Aorta (tissue), 5 donors: ENCODE data around the gene ACSL5. TPM values are rescaled to one million over a fixed set of nuclear protein-coding genes. Genes with fewer than 3 reads are reported as not detected.

ENCODE experiments used
- ATAC-seq: fragments of 200-7000 bp; cut with Tn5 transposase; one replicate; pipeline ENCODE4 v1.9.1; 2022; ENCODE audit warnings: moderate library complexity; ENCODE audit not compliant: low FRiP score
- DNase-seq, 2 donors: peaks; one replicate each; pipeline ENCODE4 v3.0.0-alpha.2; 2020
- H3K27ac ChIP-seq, 2 donors: one replicate each; pipeline ENCODE4 v1.5.1; 2013; ENCODE audit warnings: low read length in 2 of 2, mild to moderate bottlenecking in 2 of 2, moderate library complexity in 2 of 2, control low read depth in 1 of 2, inconsistent platforms in 1 of 2, low read depth in 1 of 2
- H3K27me3 ChIP-seq, 2 donors: one replicate each; pipeline ENCODE4 v1.6.1; 2013; ENCODE audit warnings: control low read depth in 1 of 2, low read length in 1 of 2, mild to moderate bottlenecking in 1 of 2, moderate library complexity in 1 of 2; ENCODE audit not compliant: insufficient read depth in 2 of 2, control insufficient read depth in 1 of 2
- H3K36me3 ChIP-seq, 2 donors: one replicate each; pipeline ENCODE4 v1.6.1; 2013; ENCODE audit warnings: control low read depth in 1 of 2, low read length in 1 of 2, mild to moderate bottlenecking in 1 of 2; ENCODE audit not compliant: insufficient read depth in 2 of 2, control insufficient read depth in 1 of 2
- H3K4me1 ChIP-seq, 2 donors: one replicate each; pipeline ENCODE4 v1.6.1; 2013; ENCODE audit warnings: low read length in 2 of 2, control low read depth in 1 of 2, mild to moderate bottlenecking in 1 of 2, moderate library complexity in 1 of 2; ENCODE audit not compliant: insufficient read depth in 2 of 2, control insufficient read depth in 1 of 2
- H3K4me3 ChIP-seq, 2 donors: one replicate each; pipeline ENCODE4 v1.5.1; 2013; ENCODE audit warnings: low read length in 2 of 2, control low read depth in 1 of 2, mild to moderate bottlenecking in 1 of 2
- H3K9me3 ChIP-seq: one replicate; pipeline ENCODE4 v1.6.1; 2013; ENCODE audit warnings: mild to moderate bottlenecking, low read length; ENCODE audit not compliant: control insufficient read depth
- WGBS, 2 donors: extraction: QIAGEN DNeasy Blood & Tissue Kit; methylation state at CpG; one replicate each; pipeline ENCODE4 v1.1.7; 2013; 5-methylcytosine and 5-hydroxymethylcytosine counted together
- intact Hi-C, 2 donors: fragments of 100-400 bp; cut with DNase I; formaldehyde crosslinking; loops; one replicate each; pipeline versions ENCODE4 v1.14.2 to v1.15.0; 2022
- polyA plus RNA-seq, 2 donors: library from polyadenylated mRNA; stranded (reverse); fragments of 200-250 nt; gene quantifications; one replicate each; pipeline ENCODE4 v1.2.3, GENCODE V29; 2013
- total RNA-seq, 2 donors: library from RNA; stranded (reverse); fragmentation: NEBNext Ultra II Directional; extraction: Animal tissue kit (Norgen Biotek cat#: 25700); gene quantifications; one replicate each; pipeline ENCODE4 v1.2.1, GENCODE V29; 2021
- donor health status: healthy with polysubstance abuse.
- donor health status: Bipolar disorder and iron deficiency.
- donor health status: DM: no; HTN: no; CAD: no.
- donor health status: DM: no; HTN: no; CAD: no.
- donor health status: DM: yes; HTN: yes; CAD: no.

ACSL5 gene
- total and polyA plus RNA-seq, 4 donors: 0.92 to 18.7 (median 15.9) TPM

DNA sequence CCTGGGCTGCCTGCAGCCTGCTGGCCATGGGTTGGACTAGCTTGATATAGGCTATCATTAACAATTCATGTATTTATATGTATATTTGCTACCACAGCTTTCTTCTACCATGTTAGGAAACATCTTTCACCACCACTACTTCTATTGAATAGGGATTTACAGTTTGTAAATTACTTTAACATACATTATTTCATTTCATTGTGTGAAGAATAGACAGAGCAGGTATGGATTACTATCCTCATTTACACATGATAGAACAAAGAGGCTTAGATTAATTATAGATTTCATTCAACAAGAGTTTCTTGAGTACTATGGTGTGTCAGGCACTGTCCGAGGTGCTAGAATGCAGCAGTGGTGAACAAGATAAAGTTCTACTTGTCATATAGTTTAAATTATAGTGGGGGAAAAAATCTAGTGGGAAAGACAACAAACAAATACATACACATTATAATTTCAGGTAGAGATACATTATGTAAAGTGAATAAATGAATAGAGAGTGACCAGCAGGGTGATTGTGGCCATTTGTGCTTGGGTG lies 93.7 kb downstream of the ACSL5 start:
- Histone ChIP-seq H3K27me3 (no peaks in the 10 kb centered on the region), H3K9me3 (no peaks in the 10 kb centered on the region), H3K4me1 (peaks cover 0 to 3% of the 10 kb centered on the region in 2 donors), H3K36me3 (peaks cover 0 to 1% of the 10 kb centered on the region in 2 donors), H3K27ac (no peak overlapping the region), H3K4me3 (no peak overlapping the region)
- no peak for DNase-seq
- intact Hi-C loops: no loop called here
- no peak for ATAC-seq
- 80 to 84% methylated on average over 1 of the region's 1 CpG for whole genome bisulfite sequencing, 2 donors

GRCh38 chr10:112471878-112472487 lies 98.1 kb downstream of the ACSL5 start:
- no peak overlapping the region for H3K4me3 ChIP-seq
- H3K4me1 ChIP-seq: peaks cover 0 to 3% of the 10 kb centered on the region in 2 donors
- no peaks in the 10 kb centered on the region for H3K27me3 ChIP-seq
- intact Hi-C loops: no loop called here
- peak overlapping the region in 1 of 2 donors; percentile 75 for H3K27ac ChIP-seq
- H3K36me3 ChIP-seq: no peaks in the 10 kb centered on the region
- 16 to 17% methylated on average over 4 of the region's 4 CpGs for WGBS, 2 donors
- ATAC-seq (peak; percentile 76), DNase-seq (no peak)
- no peaks in the 10 kb centered on the region for H3K9me3 ChIP-seq

- no peaks in the 10 kb centered on the region for H3K36me3 ChIP-seq
- ATAC-seq: no peak
- WGBS, 2 donors: 75 to 76% methylated on average over 3 of the region's 3 CpGs
- DNase-seq: no peak
- no peak overlapping the region for H3K4me3 ChIP-seq
- H3K9me3 ChIP-seq: no peaks in the 10 kb centered on the region
- H3K27me3 ChIP-seq: no peaks in the 10 kb centered on the region
- peaks cover 0 to 3% of the 10 kb centered on the region in 2 donors for H3K4me1 ChIP-seq
- no peak overlapping the region for H3K27ac ChIP-seq
- intact Hi-C loops: no loop called here
Measured at GRCh38 chr10:112475575-112476218, 101.8 kb downstream of the ACSL5 start.

Other genes with a start within 250 kb of the ACSL5 start
- 10 to 100 TPM; 11.4 to 13.7 TPM for gene GPAM, start 190.4 kb upstream of the ACSL5 start, total RNA-seq
- 1 to 10 TPM; 2.6 to 3.1 TPM for gene GPAM, start 190.4 kb upstream of the ACSL5 start, polyA plus RNA-seq
- gene TECTB, start 90.7 kb upstream of the ACSL5 start, total RNA-seq: not detected
- not detected for gene TECTB, start 90.7 kb upstream of the ACSL5 start, polyA plus RNA-seq
- 10 to 100 TPM; 27.7 to 28.7 TPM for gene ZDHHC6, start 72.8 kb downstream of the ACSL5 start, total RNA-seq
- gene ZDHHC6, start 72.8 kb downstream of the ACSL5 start, polyA plus RNA-seq: 10 to 100 TPM; 24.8 to 41.7 TPM
- 10 to 100 TPM; 37.4 to 43.1 TPM for gene VTI1A, start 73.1 kb downstream of the ACSL5 start, total RNA-seq
- 1 to 10 TPM; 8.6 to 9.0 TPM for gene VTI1A, start 73.1 kb downstream of the ACSL5 start, polyA plus RNA-seq